H1 (cell line): ENCODE data around the gene USP10. TPM values are rescaled to one million over a fixed set of nuclear protein-coding genes. Genes with fewer than 3 reads are reported as not detected.

Experiments
- CTCF ChIA-PET: fragments of 300-600 bp; sonication (Branson Sonifier 250); formaldehyde crosslinking; loops from one replicate; lab custom pipeline; 2021; ENCODE audit not compliant: partially characterized antibody; lab: Charles Lee
- POLR2A ChIA-PET: fragments of 300-600 bp; sonication (Branson Sonifier 250); formaldehyde crosslinking; loops from one replicate; lab custom pipeline; 2021; ENCODE audit warnings: inconsistent platforms; ENCODE audit not compliant: partially characterized antibody; lab: Charles Lee
- DNase-seq, 2 experiments: peaks; one replicate each; pipeline versions ENCODE4 v3.0.0 to v3.0.0-alpha.2; 2010 to 2022; ENCODE audit warnings: low spot score in 2 of 2, low read depth in 1 of 2, mixed read lengths in 1 of 2
- FAIRE-seq: peaks from 2 replicates; lab custom pipeline; 2011; peaks lifted over from hg19 to GRCh38; lab: Jason Lieb, UNC
- H2AFZ ChIP-seq: 2 replicates; pipeline ENCODE4 v1.8.1; 2012; ENCODE audit warnings: low read length, inconsistent platforms
- H2AK5ac ChIP-seq: 2 replicates; pipeline ENCODE4 v1.6.1; 2013; ENCODE audit warnings: low read depth, low read length
- H2BK120ac ChIP-seq: replicated peaks from 2 replicates; pipeline ENCODE3; 2013; ENCODE audit warnings: low read depth, low read length, inconsistent platforms
- H2BK12ac ChIP-seq: 2 replicates; pipeline ENCODE4 v1.6.1; 2013; ENCODE audit warnings: low read depth, low read length
- H2BK15ac ChIP-seq: 2 replicates; pipeline ENCODE4 v1.6.1; 2013; ENCODE audit warnings: low read length
- H2BK20ac ChIP-seq: 2 replicates; pipeline ENCODE4 v1.6.1; 2013; ENCODE audit warnings: low read length
- H2BK5ac ChIP-seq: 2 replicates; pipeline ENCODE4 v1.6.1; 2013; ENCODE audit warnings: low read depth, low read length
- H3K14ac ChIP-seq: 2 replicates; pipeline ENCODE4 v1.6.1; 2013; ENCODE audit warnings: inconsistent platforms; ENCODE audit not compliant: insufficient read length
- H3K18ac ChIP-seq: 2 replicates; pipeline ENCODE4 v1.6.1; 2013; ENCODE audit warnings: low read length; ENCODE audit errors: extremely low read depth
- H3K23ac ChIP-seq: 2 replicates; pipeline ENCODE4 v1.6.1; 2013; ENCODE audit warnings: inconsistent platforms; ENCODE audit not compliant: insufficient read length
- H3K23me2 ChIP-seq: 2 replicates; pipeline ENCODE4 v1.6.1; 2013; ENCODE audit warnings: low read depth, low read length
- H3K27ac ChIP-seq: 2 replicates; pipeline ENCODE4 v1.6.1; 2011; ENCODE audit warnings: low read depth, low read length, inconsistent platforms
- H3K27me3 ChIP-seq, 4 experiments: replicated peaks in 1 of 4; 1 replicate in 1 of 4; 2 replicates in 3 of 4; pipeline versions ENCODE4 v1.6.1 to v1.8.1; 2011 to 2013; ENCODE audit warnings: low read length in 3 of 4, mild to moderate bottlenecking in 3 of 4, inconsistent platforms in 2 of 4, mixed read lengths in 2 of 4, moderate library complexity in 1 of 4; ENCODE audit not compliant: control insufficient read depth in 3 of 4, insufficient read depth in 3 of 4; ENCODE audit errors: extremely low read depth in 1 of 4
- H3K36me3 ChIP-seq, 4 experiments: 2 replicates each; pipeline versions ENCODE4 v1.6.1 to v1.8.1; 2011 to 2013; ENCODE audit warnings: mild to moderate bottlenecking in 4 of 4, low read length in 3 of 4, moderate library complexity in 2 of 4, control low read depth in 1 of 4, inconsistent platforms in 1 of 4; ENCODE audit not compliant: insufficient read depth in 4 of 4, control insufficient read depth in 2 of 4
- H3K4ac ChIP-seq: replicated peaks from 2 replicates; pipeline ENCODE3; 2013; ENCODE audit warnings: low read length, low read depth, mixed read lengths, inconsistent platforms; ENCODE audit not compliant: insufficient read length
- H3K4me1 ChIP-seq, 4 experiments: replicated peaks in 1 of 4; 1 replicate in 1 of 4; 2 replicates in 3 of 4; pipeline versions ENCODE4 v1.6.1 to v1.8.1; 2011 to 2013; ENCODE audit warnings: low read length in 3 of 4, inconsistent platforms in 2 of 4, mixed read lengths in 1 of 4; ENCODE audit not compliant: insufficient read depth in 4 of 4, control insufficient read depth in 3 of 4
- H3K4me2 ChIP-seq, 2 experiments: 2 replicates each; pipeline versions ENCODE4 v1.6.1 to v1.8.1; 2011 to 2013; ENCODE audit warnings: low read depth in 2 of 2, low read length in 2 of 2, control low read depth in 1 of 2, inconsistent platforms in 1 of 2, mild to moderate bottlenecking in 1 of 2; ENCODE audit not compliant: insufficient read depth in 1 of 2
- H3K4me3 ChIP-seq, 4 experiments: fragments of 200-600, 300-600 bp in 1 of 4; sonication (generic), shearing (Covaris generic), sonication (Bioruptor Twin) in 1 of 4; 2 replicates each; pipeline versions ENCODE4 v1.5.1 to v1.8.1; 2011 to 2016; ENCODE audit warnings: low read length in 4 of 4, low read depth in 3 of 4, control low read depth in 2 of 4, inconsistent platforms in 2 of 4, mild to moderate bottlenecking in 2 of 4, mixed read lengths in 1 of 4, moderate library complexity in 1 of 4; ENCODE audit not compliant: insufficient read depth in 2 of 4; ENCODE audit errors: extremely low read depth in 1 of 4
- H3K56ac ChIP-seq: replicated peaks from 2 replicates; pipeline ENCODE3; 2013; ENCODE audit warnings: low read depth, mild to moderate bottlenecking, mixed read lengths, low read length, inconsistent platforms; ENCODE audit not compliant: insufficient read length
- H3K79me1 ChIP-seq: 2 replicates; pipeline ENCODE4 v1.6.1; 2013; ENCODE audit warnings: low read depth, low read length, control low read depth
- H3K79me2 ChIP-seq, 2 experiments: 2 replicates each; pipeline versions ENCODE4 v1.6.1 to v1.8.1; 2012 to 2013; ENCODE audit warnings: low read length in 2 of 2, mild to moderate bottlenecking in 2 of 2, inconsistent platforms in 1 of 2; ENCODE audit not compliant: insufficient read depth in 2 of 2, control insufficient read depth in 1 of 2
- H3K9ac ChIP-seq, 4 experiments: replicated peaks in 1 of 4; 1 replicate in 1 of 4; 2 replicates in 3 of 4; pipeline versions ENCODE4 v1.6.1 to v1.8.1; 2011 to 2013; ENCODE audit warnings: low read depth in 3 of 4, low read length in 3 of 4, control low read depth in 2 of 4, mild to moderate bottlenecking in 2 of 4, moderate library complexity in 2 of 4, inconsistent platforms in 1 of 4; ENCODE audit errors: extremely low read depth in 1 of 4
- H3K9me3 ChIP-seq, 2 experiments: 2 replicates each; pipeline versions ENCODE4 v1.6.1 to v1.8.1; 2012 to 2013; ENCODE audit warnings: mild to moderate bottlenecking in 2 of 2, moderate library complexity in 2 of 2, control low read depth in 1 of 2, inconsistent platforms in 1 of 2, low read depth in 1 of 2, low read length in 1 of 2, mixed read lengths in 1 of 2; ENCODE audit not compliant: insufficient read depth in 2 of 2
- H4K20me1 ChIP-seq, 2 experiments: replicated peaks in 1 of 2; 2 replicates each; pipeline versions ENCODE3 to v1.8.1; 2011 to 2013; ENCODE audit warnings: inconsistent platforms in 2 of 2, low read length in 2 of 2, mild to moderate bottlenecking in 1 of 2; ENCODE audit not compliant: insufficient read depth in 2 of 2, control insufficient read depth in 1 of 2
- H4K5ac ChIP-seq: 2 replicates; pipeline ENCODE4 v1.6.1; 2013; ENCODE audit warnings: low read length, low read depth, mixed read lengths, inconsistent platforms; ENCODE audit not compliant: insufficient read length
- H4K8ac ChIP-seq: 2 replicates; pipeline ENCODE4 v1.8.0; 2013; ENCODE audit warnings: mild to moderate bottlenecking, moderate library complexity, low read length, inconsistent platforms; ENCODE audit not compliant: insufficient read depth; ENCODE audit errors: extremely low read depth
- H4K91ac ChIP-seq: replicated peaks from 2 replicates; pipeline ENCODE3; 2013; ENCODE audit warnings: low read length, mixed read lengths, inconsistent platforms; ENCODE audit not compliant: insufficient read length
- CHD2 ChIP-seq: IDR thresholded peaks from 2 replicates; pipeline ENCODE4 v1.6.1; 2012; ENCODE audit warnings: low read length, improper control_type of control experiment
- SP2 ChIP-seq: IDR thresholded peaks from 2 replicates; pipeline ENCODE4 v1.6.1; 2012; ENCODE audit warnings: mild to moderate bottlenecking, low read length, inconsistent platforms
- YY1 ChIP-seq: IDR thresholded peaks from 2 replicates; pipeline ENCODE4 v1.6.1; 2011; ENCODE audit warnings: low read depth, mild to moderate bottlenecking, low read length
- WGBS, 2 experiments: shearing (Covaris generic) in 1 of 2; methylation state at CpG; one replicate each; pipeline versions ENCODE4 v1.1.6 to v1.1.7; 2013 to 2015; ENCODE audit warnings: low lambda C conversion rate in 2 of 2, mixed read lengths in 2 of 2, inconsistent platforms in 1 of 2, low coverage in 1 of 2, missing lambda C conversion rate in 1 of 2; ENCODE audit not compliant: insufficient replicate concordance in 2 of 2, insufficient coverage in 1 of 2, insufficient read length in 1 of 2; ENCODE audit errors: extremely low coverage in 1 of 2, missing lambda C conversion rate in 1 of 2; 5-methylcytosine and 5-hydroxymethylcytosine counted together
- polyA plus RNA-seq, 7 experiments: library from polyadenylated mRNA; depleted of rRNA in 3 of 7; stranded (reverse) in 5 of 7; unstranded in 2 of 7; fragments of >200 nt in 5 of 7; fragments of 200-250 nt in 2 of 7; gene quantifications; 1 replicate in 5 of 7; 2 replicates in 1 of 7; 4 replicates in 1 of 7; pipeline versions ENCODE4 v1.2.1 to v1.2.3, GENCODE V29; 2011 to 2013; ENCODE audit warnings: missing spikeins in 2 of 7, mixed read lengths in 2 of 7
- total RNA-seq: library from RNA; stranded (reverse); fragmentation: NEBNext Ultra II Directional; extraction: Animal tissue kit (Norgen Biotek cat#: 25700); gene quantifications from 2 replicates; pipeline ENCODE4 v1.2.1, GENCODE V29; 2021
- TF ChIP-seq, protein P1 (sequence below): IDR thresholded peaks from 2 replicates; pipeline ENCODE4 v1.6.1; 2011; ENCODE audit warnings: low read depth, mild to moderate bottlenecking, low read length; ENCODE audit not compliant: insufficient read depth

USP10 gene
- total and polyA plus RNA-seq, 2 of the 8 experiments (the other 6 are each of a cell fraction or from before 2014, with no cell fraction given), result 171 to 195 TPM

DNA sequence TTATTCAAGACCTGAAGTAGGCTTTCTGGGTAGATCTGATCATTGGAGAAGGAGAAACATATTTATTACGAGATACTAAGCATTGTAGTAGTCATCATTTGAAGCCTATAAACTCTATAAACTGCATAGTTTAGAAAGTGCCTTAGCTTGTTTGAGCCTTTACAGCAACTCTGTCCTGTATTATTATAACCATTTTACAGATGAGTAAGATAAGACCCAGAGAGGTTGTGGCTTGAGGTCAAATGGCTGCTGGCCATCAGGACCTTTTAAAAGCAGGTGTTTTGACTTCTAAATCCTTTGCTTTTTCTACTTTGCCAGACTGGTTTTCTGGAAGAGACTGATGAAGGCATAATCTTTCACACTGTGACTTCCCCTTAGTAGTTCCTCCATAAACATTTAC, 7.1 kb downstream of the USP10 start:
- H3K9ac ChIP-seq, result no peak overlapping the region
- WGBS, 2 experiments, result 86% methylated on average over 1 of the region's 1 CpG; no CpG with 5 or more reads in 1 of the 2 experiments
- no peaks in the 10 kb centered on the region; a peak in 1 of 8 replicates for H3K36me3 ChIP-seq
- POLR2A ChIA-PET, result no interaction called here
- no peak overlapping the region for H4K8ac ChIP-seq
- no peaks in the 10 kb centered on the region for H3K9me3 ChIP-seq
- H3K4ac ChIP-seq, result no peak overlapping the region
- no peak overlapping the region for H3K4me3 ChIP-seq
- H2BK5ac ChIP-seq, result no peak overlapping the region
- no peak overlapping the region for H3K4me2 ChIP-seq
- no peaks in the 10 kb centered on the region for H3K27me3 ChIP-seq
- TF ChIP-seq YY1 (no peak), SP2 (no peak), CHD2 (no peak)
- TF ChIP-seq, protein P1, sequence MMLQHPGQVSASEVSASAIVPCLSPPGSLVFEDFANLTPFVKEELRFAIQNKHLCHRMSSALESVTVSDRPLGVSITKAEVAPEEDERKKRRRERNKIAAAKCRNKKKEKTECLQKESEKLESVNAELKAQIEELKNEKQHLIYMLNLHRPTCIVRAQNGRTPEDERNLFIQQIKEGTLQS, result no peak
- TF ChIP-seq, all 59 proteins: peak for 0
- H3K4me1 ChIP-seq, result peaks cover 0 to 16% (median 13%) of the 10 kb centered on the region in 4 experiments; a peak in 5 of 7 replicates
- H2AFZ ChIP-seq, result no peak overlapping the region
- no peak overlapping the region for H3K27ac ChIP-seq
- no peak overlapping the region for H3K56ac ChIP-seq
- DNase-seq (no peak), FAIRE-seq (no peak)
- H2BK20ac ChIP-seq, result no peak overlapping the region
- H2BK15ac ChIP-seq, result no peak overlapping the region
- peaks cover 58 to 97% of the 10 kb centered on the region in 2 experiments for H3K79me2 ChIP-seq
- H3K79me1 ChIP-seq, result peaks cover 10% of the 10 kb centered on the region
- H4K5ac ChIP-seq, result no peak overlapping the region
- CTCF ChIA-PET, result no interaction called here
- no peak overlapping the region for H2AK5ac ChIP-seq
- H4K20me1 ChIP-seq, result peaks cover 43 to 55% of the 10 kb centered on the region in 2 experiments
- no peaks in the 10 kb centered on the region for H3K23me2 ChIP-seq
- H2BK120ac ChIP-seq, result no peak overlapping the region
- no peak overlapping the region for H3K23ac ChIP-seq
- H4K91ac ChIP-seq, result no peak overlapping the region
- H2BK12ac ChIP-seq, result no peak overlapping the region
- no peak overlapping the region for H3K14ac ChIP-seq
- H3K18ac ChIP-seq, result no peak overlapping the region
